KG1 (cell line): ENCODE measurements around the gene PRKN.

Experiments used
- DNase-seq: peaks from one replicate; lab custom pipeline; 2025; lab: John Stamatoyannopoulos, UW

The PRKN gene

DNA sequence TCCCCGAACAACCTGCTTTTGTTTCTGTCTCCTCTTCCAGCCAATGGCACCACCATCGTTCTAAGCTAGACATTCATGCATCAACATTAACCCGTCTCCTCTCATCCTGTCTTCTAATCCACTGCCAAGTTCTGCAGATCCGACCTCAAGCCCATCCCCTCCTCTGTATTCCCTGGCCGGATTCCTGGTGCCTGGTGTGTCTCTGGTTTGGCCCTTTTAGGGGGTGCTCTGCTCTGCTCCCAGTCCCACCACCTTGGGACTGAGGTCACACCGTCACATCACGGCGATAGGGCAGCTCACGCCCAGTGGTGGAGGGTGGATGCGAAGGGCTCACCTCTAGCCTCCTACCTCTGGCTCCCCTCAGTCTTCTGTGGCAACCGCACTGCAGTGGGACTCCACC is 1351.2 kb downstream of the PRKN start:
- DNase-seq, result no peak

DNA sequence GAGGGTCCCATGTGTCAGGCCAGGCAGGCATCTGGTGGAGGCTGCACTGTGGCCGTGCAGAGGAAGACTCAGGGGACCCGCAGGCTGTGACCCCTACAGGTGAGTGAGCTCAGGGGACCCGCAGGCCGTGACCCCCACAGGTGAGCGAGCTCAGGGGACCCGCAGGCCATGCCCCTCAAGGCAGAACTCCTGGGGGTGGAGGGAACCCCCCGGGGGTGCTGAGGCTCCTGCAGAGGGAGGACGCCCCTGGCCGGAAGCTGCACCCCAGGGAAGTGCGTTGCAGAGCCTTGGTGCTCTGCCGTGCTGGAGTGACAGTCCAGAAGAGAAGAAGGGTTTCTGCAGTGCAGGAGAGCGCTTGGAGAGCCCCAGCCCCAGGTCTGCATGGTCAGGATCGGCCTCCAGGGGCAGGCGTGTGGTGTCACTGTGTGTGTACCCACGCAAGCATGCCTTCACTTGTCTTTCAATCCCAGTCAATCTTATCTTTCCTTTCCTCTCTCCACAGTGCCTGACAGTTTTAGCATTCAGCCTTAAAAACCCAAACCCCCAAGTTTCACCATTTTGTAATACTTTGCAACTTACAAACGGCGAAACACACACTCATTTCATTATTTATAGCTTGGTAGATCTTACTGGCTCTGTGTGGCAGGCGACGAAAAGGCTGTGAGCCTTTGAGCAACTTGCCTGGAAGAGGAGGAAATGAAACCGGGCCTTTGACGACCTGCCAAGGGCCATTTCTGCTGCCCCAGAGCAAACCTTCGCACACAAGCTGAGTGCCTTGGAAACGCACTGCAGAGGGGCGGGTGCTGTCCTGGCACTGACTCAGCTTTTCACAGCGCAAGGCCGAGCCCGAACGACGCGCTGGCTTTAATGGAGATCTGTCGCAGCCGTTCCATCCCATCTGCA is 1352.3 kb downstream of the PRKN start:
- DNase-seq, result no peak

DNA sequence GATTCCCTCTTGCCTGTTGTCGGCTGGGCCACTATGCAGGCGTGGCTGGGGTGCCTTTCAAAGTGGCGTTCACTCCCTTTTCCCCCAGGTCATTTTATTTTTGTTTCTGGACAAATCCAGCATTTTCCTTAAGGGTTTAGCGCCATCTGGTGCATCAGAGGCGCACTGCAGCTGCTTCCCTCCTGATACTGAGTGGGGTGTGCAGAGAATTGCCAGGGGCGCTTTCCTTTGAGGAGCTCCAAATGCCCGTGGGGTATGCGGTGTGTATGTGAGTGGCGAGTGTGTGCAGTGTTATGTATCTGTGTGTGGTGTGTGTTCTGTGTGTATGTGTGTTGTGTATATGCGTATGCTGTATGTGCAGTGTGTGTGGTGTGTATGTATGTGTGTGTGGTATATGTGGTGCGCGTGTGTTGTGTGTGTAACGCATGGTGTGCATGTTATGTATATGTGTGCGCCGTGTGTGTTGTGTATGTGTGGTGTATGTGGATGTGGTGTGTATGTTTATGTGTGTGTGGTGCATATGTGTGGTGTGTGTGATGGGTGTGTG is 1353.6 kb downstream of the PRKN start:
- DNase-seq, result peak; percentile 67

DNA sequence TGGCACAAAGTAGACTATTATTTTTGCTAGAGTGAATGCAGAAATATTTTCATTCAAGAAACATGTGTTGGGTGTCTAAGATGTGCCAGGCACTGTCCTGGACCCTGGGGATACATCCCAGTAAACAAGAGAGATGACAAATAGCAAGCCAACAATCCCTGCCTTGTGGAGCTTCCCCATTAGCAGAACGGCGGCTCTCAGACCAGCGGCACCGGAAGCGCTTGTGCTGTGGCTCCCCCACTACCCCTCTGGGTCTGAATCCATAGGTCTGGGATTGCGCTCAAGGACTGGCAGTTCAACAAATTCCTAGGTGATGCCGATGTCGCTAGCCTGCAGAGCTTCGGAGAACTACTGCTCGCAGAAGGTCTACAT is 1355.2 kb downstream of the PRKN start:
- no peak for DNase-seq

DNA sequence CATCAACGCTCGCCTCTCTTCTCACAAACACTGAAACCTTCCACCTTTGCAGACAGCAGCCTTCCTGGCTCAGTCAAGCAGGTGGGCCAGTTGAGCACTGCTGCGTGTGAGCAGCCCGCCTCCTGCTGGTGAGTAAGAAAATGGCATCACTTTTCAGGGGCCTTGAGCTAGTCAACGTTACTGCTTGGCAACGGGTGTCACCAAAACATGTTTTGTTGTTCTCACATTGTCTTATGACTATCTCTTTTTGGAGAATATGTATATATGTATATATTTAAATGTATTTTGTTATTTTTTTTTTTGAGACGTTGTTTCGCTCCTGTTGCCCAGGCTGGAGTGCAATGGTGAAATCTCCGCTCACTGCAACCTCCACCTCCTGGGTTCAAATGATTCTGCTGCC is 1356.7 kb downstream of the PRKN start:
- peak; percentile 23 for DNase-seq

DNA sequence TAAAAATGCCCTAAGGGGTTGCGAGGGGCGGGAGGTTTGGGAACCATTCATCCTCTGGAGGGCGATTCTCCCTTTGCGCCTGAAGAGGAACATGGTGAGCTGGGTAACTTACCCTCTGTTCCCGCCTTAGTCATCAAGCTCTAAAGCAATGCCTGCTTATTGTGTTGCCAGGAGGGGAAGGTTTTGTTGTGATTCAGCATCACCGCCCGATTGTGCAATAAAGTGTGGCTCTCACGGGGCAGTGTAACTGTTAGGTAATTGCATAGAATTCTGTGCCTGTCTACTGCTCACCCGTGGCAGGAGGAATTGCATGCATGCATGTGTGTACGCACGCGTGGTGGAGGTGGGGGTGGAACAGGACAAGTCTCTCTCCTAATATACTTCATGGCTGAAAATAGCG is 1358.2 kb downstream of the PRKN start:
- DNase-seq, result no peak

DNA sequence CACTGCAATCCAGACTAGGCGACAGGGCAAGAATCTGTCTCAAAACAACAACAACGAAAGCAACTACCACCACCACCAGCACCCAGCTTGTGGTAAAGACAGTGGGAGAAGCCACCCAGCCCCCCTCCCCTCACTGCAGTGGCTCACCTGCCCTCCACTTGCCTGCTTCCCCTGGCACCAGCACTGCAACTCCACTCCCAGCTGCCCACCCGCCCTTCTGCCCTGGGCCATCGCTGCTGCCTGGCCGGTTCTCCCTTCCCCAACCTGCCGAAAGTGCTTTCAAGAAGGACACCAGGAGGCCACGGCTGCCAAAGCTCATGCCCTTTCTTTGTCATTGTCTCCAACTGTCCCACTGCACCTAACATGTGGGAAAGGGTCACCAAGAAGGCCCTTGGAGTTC is 1359.1 kb downstream of the PRKN start:
- no peak for DNase-seq

DNA sequence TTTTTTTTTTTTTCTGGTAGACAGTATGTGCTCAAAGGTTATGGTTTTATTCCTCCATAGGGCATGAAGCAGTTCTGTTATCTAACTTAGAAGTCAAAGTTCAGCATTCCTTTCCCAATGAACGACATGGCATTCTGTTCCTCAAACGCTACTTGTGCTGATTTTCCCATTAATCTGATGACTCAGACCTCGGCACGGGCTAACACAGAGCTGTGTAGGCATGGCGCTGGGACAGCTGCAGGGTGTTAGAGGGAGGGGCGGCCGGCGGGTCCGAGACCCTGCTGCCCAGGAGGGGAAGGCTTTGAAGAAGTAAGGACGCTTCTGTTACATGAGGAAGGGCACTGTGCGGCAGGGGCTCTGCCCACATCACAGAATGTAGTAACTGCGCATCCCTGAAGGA is 1360.1 kb downstream of the PRKN start:
- DNase-seq, result no peak

DNA sequence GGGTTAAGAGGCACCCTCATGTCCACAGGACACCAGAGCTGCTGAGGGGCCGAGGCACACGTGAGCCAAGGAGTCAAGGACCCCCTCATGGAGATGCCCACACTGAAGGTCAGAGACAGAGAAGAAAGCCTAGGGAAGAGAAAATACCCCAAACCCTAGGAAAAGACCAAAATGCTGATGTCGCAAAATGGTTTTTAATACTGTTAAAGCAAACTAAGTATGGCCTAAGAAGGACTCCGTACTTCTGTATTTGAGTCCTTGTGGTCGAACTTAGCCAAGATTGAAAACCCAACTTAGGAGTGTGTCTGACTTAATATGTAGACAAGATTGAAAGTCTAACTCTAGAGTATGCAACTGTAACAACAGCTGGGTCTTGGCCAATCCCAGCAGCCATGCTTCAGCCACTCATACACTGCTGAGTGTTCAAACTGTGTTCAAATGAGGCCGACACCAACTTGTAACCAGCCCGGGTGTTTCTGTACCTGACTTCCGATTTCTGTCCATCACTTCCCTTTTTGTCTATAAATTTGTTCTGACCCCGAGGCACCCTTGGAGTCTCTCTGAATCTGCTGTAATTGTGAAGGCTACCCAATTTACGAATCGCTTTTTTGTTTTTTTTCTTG is 1361.2 kb downstream of the PRKN start:
- no peak for DNase-seq

DNA sequence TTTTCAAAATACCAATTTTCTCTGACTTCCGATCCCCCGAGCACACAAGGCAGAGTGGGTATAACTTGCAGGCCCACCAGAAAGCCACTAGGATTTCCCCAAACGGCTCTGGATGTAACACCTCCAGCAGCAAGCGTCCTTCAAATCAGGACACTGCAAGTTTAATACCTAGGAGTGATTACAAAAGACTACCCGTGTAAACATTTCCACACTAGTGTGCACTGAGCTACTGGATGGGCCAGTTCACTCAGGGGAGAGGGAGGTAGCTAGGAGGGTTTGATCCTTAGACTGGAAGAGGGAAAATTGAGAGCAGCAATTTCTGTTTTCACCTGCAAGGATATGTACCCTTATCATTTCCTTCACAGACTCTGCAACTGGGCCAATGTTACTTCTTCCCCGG is 1361.9 kb downstream of the PRKN start:
- no peak for DNase-seq

DNA sequence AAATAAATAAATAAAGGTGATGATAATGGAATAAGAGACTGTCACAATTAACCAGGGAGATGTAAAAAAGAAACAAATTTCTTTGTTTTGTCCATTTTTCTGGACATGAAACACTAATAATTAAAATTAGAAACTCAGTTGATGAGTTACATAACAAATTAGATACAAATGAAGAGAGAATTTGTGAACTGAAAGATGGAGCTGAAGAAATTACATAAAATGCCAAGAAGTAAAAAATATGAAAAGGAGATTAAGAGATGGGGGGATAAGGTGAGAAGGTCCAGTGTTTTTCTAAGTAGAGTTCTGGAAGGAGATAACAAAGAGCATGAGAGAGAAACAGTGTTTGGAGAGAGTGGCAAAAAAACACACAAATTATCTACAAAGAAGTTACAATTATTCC is 1364.3 kb downstream of the PRKN start:
- DNase-seq, result no peak

DNA sequence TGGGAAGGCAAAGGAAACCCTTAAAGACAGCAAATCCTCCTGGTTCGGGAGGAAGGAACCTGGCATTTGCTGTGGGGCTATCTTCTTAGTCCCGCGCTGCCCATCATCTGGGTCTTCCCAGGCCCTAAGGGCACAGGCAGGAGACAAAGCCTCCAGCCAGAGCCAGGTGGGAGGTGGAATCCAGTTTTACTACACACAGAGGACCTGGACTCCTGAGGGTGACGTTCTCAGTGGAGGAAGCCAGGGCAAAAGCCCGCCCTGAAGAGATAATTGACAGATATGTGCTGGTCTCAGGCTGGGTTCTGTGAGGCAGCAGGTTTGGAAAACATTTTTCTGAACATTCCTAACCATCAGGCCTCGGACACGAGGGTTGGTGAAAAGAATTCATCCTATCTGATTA is 1365.3 kb downstream of the PRKN start:
- no peak for DNase-seq

DNA sequence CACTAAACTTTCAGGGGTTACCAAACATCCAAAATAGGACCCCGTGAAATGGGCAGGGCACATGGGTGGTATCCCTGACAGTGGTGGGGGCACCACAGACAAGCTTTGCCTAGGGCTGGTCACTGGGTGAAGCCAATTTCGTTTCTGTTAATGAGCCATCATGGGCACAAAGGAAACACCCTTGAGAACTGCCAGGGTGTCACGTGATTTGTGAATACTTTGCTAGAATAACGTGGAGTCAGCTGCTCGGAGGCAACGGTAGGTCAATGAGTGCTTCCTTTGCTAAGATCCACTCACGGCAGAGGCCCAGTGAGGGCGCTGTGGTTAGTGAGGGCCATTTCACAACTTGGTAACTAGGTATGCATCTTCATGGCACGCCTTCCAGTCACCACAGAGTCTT is 1366.0 kb downstream of the PRKN start:
- no peak for DNase-seq

DNA sequence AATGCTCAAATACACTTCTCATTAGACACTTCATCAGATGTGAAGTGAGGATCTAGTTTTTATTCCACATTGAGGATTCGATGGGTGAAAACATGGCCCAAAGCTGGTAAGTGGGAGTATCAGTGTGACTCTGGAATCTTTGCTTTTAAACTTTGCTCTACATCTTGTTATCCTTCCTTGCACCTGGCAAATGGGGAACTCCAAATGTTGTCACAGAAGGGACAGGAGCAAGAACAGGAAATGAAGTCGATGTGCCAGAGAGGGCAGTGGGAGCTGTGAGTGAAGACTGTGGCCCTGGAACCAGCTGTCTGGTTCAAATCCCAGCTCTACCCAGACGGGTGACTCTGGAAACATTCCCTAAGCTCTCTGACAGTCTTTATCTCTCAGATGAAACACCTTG is 1367.0 kb downstream of the PRKN start:
- DNase-seq, result no peak

DNA sequence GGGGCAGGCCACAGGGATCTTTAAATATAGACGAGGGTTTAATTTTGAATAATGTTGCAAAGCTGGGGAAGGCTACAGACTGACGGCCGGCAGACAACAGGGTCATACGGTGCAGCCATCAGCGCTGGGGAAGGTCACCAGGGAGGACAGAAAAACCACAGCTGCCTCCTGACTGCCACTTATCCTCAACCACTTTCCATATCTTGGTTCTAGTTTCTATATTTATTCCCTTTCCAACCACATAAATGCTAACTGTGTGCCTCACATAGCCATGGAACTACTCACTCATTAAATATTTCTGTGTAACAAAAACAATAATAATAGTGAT is 1368.0 kb downstream of the PRKN start:
- no peak for DNase-seq

DNA sequence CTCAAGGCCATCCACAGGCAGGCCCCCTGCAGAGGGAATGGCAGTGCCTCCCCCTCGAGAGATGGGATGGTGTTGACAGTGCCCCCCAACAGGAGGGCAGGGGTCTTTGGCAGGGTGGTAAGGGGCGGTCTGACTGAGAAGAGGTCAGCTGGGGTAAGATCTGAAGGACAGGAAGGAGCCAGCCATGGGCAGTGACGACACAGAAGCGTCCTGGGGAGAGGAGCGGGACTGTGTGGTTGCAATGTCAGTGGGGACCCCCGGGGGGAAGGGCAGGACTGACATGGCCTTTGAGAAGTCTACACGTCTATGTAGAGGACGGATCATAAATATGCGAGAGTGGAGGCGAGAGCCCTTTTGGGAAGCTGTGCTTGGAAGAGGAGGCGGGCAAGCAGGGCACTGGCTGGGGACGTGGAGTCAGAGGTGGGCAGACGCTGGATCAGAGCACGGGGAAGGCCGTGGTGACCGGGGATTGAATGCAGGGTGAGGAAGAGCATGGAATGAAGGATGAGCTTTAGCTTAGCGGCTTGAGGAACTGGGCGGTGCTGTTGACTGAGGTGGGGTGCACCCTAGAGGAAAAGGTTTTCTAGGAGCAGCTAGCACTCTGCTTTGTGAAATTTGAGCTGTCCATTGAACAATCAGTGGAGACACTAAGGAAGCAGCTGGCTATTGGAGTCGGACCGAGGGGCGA is 1371.3 kb downstream of the PRKN start:
- DNase-seq, result no peak

DNA sequence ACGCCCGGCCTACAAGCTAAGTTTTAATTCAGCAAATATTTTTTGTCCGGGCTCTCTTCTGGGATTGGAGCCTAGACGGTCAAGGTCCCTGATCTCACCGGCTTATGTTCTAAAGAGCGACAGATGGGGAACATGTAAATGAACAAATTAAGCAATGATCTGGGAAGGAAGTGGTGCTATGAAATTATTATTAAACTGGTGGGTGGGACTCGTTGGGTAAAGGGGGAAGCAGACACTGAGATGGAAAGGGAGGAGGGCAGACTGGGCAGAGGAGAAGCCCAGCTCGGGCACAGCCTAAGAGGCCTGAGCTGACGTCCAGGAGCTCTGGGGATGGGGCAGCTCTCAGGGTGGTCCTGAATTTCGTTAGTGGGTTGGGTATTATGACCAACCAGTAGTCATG is 1371.9 kb downstream of the PRKN start:
- no peak for DNase-seq

DNA sequence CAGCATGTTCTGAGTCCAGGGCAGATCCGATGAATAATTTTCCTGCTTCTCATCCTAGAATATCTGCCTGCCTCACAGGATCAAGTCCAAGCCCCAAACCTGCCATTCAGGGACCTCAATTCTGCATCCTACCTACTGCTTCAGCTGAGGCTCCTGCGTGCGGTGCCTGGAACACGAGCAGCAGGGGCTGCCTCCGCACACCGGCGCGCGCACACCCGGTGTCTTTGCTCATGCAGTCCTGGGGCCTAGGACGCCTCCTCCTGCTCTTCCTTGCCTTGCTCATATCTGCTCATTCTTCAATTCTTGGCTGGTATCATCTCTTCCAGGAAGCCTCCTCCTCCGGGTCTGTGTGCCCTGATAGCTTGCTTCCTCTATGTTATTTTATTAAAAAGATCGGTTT is 1372.6 kb downstream of the PRKN start:
- no peak for DNase-seq

DNA sequence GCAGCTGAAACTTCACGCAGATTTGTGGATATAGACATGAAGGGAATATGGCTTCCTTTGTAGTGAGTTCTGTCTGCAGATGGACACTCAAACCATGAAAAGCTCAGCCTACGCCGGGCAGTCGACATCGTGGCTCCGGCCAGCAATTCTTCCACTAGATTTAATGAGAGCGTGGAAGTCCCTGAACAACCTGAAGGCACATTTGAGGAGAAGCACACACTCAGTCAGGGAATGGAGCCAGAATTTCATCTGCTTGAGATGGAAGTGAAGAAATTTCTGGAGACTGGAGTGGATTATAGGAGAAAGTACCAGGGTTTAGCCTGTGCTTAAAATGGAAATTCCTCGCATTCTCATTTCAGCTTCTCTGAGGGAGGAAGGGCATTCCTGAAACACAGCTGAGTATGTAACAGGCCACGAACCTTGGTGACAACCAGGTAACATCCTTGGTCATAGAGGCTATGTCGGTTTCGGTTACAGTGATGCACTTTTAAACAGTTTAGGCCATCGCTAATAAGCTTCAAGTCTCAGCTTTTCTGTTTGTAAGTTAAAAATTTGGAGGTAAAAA is 1373.2 kb downstream of the PRKN start:
- no peak for DNase-seq

DNA sequence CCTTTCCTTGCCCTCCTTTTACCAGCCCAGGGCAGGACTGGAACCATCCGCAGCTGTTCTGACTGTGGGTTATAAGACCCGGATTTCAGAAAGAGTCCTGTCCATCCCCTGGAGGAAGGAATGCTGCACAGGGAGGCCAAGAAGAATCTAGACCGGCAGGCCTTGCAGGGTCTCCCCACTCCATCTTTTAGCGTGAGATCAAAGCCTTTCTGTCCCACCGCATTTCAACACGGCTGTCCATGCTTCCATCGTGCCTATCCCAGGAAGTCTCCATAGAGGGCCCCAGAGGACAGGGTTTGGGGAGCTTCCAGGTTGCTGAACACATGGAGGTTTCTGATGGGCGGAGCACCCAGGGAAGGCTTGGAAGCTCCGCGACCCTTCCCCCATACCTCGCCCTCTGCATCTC is 1374.4 kb downstream of the PRKN start:
- no peak for DNase-seq

DNA sequence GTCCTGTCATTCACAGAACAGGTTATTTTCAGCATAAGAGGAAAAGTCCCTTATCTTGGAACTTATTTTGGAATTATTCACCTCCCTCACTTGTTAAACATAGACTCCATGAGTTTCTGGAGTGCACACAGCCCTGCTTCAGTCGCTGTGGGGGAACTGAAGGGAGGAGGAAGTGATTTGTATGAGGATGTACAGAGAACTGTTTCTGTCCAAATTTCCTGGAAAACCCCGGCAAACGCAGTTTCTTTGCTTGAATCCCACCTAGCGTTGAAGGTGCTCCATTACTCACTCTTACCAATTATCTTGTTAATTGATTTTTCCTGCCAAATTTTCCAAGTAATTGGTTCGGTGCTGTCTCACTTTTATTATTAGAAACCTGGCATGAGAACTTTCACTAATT is 1375.7 kb downstream of the PRKN start:
- no peak for DNase-seq

DNA sequence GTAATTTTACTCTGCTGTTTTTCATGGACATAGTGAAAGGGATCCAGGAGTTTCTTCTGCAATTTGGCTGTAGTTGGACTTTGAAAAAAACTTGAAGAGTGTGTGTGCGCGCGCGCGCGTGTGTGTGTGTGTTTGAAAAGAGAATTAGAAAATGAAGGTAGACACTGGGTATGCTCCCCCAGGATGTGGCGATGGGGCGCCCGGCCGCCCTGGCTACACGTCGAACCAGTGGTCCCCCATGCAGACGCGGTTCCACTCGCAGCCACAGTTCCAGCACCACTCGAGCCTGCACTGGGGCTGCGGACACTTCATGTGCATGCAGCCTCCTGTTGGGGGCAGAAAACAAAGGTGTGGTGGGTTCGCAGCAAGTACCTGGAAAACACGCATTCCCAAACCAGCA is 1377.7 kb downstream of the PRKN start:
- DNase-seq, result no peak

DNA sequence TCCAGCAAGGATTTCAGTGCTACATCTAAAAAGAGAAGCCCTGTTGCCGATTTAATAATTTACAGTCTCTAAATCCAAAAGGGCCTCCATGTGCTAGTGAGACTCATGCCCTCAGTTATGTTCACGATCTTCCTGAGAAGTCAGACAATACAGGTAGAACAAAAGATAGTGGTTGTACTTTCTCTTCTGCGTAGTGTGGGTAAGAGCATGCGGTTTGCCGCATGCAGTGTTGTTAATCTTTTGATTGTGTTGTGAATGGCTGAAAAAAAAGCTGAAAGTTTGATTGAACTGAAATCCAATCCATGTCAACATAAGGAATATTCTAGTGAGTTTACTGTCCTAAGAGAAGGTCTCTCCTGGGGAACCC is 1379.0 kb downstream of the PRKN start:
- no peak for DNase-seq
